ENCODE measurements around the gene UGT1A7. TPM values are rescaled to one million over a fixed set of nuclear protein-coding genes. Genes with fewer than 3 reads are reported as not detected.

The UGT1A7 gene
- polyA plus RNA-seq, 3 donors: not detected

GRCh38 chr2:233811087-233811486 is 129.4 kb downstream of the UGT1A7 start:
- Mint-ChIP-seq H3K4me1 (no peaks in the 10 kb centered on the region), H3K4me3 (no peak overlapping the region), H3K27me3 (ENCODE audit: low read depth in 3 of 3) (peaks cover 2 to 7% (median 5%) of the 10 kb centered on the region in 3 donors), H3K36me3 (no peaks in the 10 kb centered on the region), H3K27ac (no peak overlapping the region), H3K9me3 (peaks cover 0 to 6% (median 2%) of the 10 kb centered on the region in 7 donors)
- Histone ChIP-seq H3K27me3 (ENCODE audit: control insufficient read depth in 2 of 2, insufficient read depth in 2 of 2, low read length in 2 of 2) (no peaks in the 10 kb centered on the region), H3K4me1 (ENCODE audit: control insufficient read depth in 1 of 2, insufficient read depth in 2 of 2, low read length in 2 of 2) (no peaks in the 10 kb centered on the region), H3K27ac (ENCODE audit: low read depth in 1 of 2, low read length in 2 of 2) (no peak overlapping the region), H3K4me2 (replicated peaks; ENCODE audit: extremely low read depth, low read length, poor library complexity, severe bottlenecking) (no peak overlapping the region), H3K4me3 (replicated peaks in 1 of 3; ENCODE audit: low read depth in 2 of 3, low read length in 3 of 3) (no peak overlapping the region), H4K20me1 (ENCODE audit: insufficient read depth, low read length) (no peaks in the 10 kb centered on the region), H3K79me2 (ENCODE audit: insufficient read depth, low read length) (no peaks in the 10 kb centered on the region), H2AFZ (ENCODE audit: insufficient read depth, low read depth, low read length, poor library complexity, severe bottlenecking) (no peak overlapping the region), H3K9me3 (replicated peaks in 1 of 2; ENCODE audit: control insufficient read depth in 1 of 2, insufficient read depth in 1 of 2, low read length in 2 of 2) (no peaks in the 10 kb centered on the region), H3K36me3 (replicated peaks in 1 of 2; ENCODE audit: control insufficient read depth in 1 of 2, insufficient read depth in 2 of 2, low read length in 2 of 2) (no peaks in the 10 kb centered on the region), H3K9ac (ENCODE audit: insufficient read depth, low read length, poor library complexity, severe bottlenecking) (no peak overlapping the region)
- intact Hi-C loops (cut with micrococcal nuclease): no loop called here
- DNase-seq: no peak
- no peak for TF ChIP-seq CTCF (IDR thresholded peaks at IDR 0.05)
- WGBS (ENCODE audit: insufficient coverage): 92% methylated on average over 2 of the region's 4 CpGs

- no peaks in the 10 kb centered on the region for H3K36me3 ChIP-seq (replicated peaks in 1 of 2; ENCODE audit: control insufficient read depth in 1 of 2, insufficient read depth in 2 of 2, low read length in 2 of 2)
- H3K27ac Mint-ChIP-seq: peak overlapping the region in 1 of 7 donors; percentile 61
- H3K4me2 ChIP-seq (replicated peaks; ENCODE audit: extremely low read depth, low read length, poor library complexity, severe bottlenecking): no peak overlapping the region
- H3K79me2 ChIP-seq (ENCODE audit: insufficient read depth, low read length): no peaks in the 10 kb centered on the region
- no peaks in the 10 kb centered on the region for H3K36me3 Mint-ChIP-seq
- no peaks in the 10 kb centered on the region for H3K9me3 ChIP-seq (replicated peaks in 1 of 2; ENCODE audit: control insufficient read depth in 1 of 2, insufficient read depth in 1 of 2, low read length in 2 of 2)
- H2AFZ ChIP-seq (ENCODE audit: insufficient read depth, low read depth, low read length, poor library complexity, severe bottlenecking): no peak overlapping the region
- no peak overlapping the region for H3K27ac ChIP-seq (ENCODE audit: low read depth in 1 of 2, low read length in 2 of 2)
- no peaks in the 10 kb centered on the region for H3K4me1 ChIP-seq (ENCODE audit: control insufficient read depth in 1 of 2, insufficient read depth in 2 of 2, low read length in 2 of 2)
- no peaks in the 10 kb centered on the region for H3K27me3 ChIP-seq (ENCODE audit: control insufficient read depth in 2 of 2, insufficient read depth in 2 of 2, low read length in 2 of 2)
- no peak overlapping the region for H3K9ac ChIP-seq (ENCODE audit: insufficient read depth, low read length, poor library complexity, severe bottlenecking)
- intact Hi-C loops (cut with micrococcal nuclease): no loop called here
- no peak for TF ChIP-seq CTCF (IDR thresholded peaks at IDR 0.05)
- H4K20me1 ChIP-seq (ENCODE audit: insufficient read depth, low read length): no peaks in the 10 kb centered on the region
- peaks cover 0 to 6% (median 2%) of the 10 kb centered on the region in 7 donors for H3K9me3 Mint-ChIP-seq
- H3K4me3 ChIP-seq (replicated peaks in 1 of 3; ENCODE audit: low read depth in 2 of 3, low read length in 3 of 3): no peak overlapping the region
- H3K27me3 Mint-ChIP-seq (ENCODE audit: low read depth in 3 of 3): peaks cover 2 to 8% (median 7%) of the 10 kb centered on the region in 3 donors
- no peak for DNase-seq
- no peak overlapping the region for H3K4me3 Mint-ChIP-seq
- 100% methylated on average over 1 of the region's 8 CpGs for WGBS (ENCODE audit: insufficient coverage)
- no peaks in the 10 kb centered on the region for H3K4me1 Mint-ChIP-seq
These were observed 130.0 kb downstream of the UGT1A7 start for GRCh38 chr2:233811732-233812131.

All from CD14-positive monocyte (primary cell).